HUDEP-2 (cell line): Measurements from ENCODE around the gene HOXC5.

Source experiments
- DNase-seq, 76 experiments: peaks; one replicate each; lab custom pipeline; 2025; ENCODE audit not compliant: unreplicated experiment in 76 of 76; lab: John Stamatoyannopoulos, UW

HOXC5 gene

DNA sequence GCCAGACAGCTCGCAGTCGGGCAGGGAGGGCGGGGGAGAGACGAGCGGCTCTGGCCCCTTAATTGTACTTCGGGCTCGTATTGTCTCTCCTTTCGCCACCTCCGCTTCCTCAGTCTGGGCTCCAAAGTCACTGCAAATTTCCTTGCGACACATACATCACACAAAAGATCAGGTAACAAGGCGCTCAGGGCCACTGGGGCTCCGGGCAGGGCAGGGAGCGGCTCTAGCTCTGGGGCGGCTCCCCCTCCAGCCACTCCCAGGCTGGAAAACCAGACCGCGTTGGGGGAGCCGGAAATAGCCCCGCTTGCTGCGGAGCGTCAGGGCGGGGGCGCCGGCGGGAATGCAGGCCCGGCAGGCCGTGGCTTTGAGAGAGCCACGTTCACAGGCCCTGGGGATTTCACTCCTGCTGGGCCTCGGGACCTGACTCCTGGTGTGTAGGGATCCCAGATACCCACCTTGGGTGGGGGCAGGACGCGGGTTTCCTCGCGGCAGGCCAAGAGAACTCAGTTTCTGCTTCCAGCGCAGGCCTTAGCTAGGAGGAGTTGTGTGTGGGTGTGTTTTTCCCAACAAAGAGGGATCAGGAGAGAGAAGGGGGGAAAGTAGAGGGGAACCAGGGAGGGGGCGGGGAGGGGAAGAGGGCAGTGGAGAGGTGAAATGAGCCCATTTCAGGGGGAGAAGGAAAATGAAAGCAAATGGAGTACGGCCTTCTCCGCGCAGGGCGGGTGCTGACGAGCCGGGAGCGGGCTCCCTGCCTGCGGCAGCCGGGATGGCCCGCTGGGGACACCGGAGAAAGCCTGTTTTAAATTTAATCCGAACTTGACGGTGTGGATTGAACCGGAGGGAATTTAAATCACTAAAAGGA lies 37.2 kb upstream of the HOXC5 start:
- no peak for DNase-seq

DNA sequence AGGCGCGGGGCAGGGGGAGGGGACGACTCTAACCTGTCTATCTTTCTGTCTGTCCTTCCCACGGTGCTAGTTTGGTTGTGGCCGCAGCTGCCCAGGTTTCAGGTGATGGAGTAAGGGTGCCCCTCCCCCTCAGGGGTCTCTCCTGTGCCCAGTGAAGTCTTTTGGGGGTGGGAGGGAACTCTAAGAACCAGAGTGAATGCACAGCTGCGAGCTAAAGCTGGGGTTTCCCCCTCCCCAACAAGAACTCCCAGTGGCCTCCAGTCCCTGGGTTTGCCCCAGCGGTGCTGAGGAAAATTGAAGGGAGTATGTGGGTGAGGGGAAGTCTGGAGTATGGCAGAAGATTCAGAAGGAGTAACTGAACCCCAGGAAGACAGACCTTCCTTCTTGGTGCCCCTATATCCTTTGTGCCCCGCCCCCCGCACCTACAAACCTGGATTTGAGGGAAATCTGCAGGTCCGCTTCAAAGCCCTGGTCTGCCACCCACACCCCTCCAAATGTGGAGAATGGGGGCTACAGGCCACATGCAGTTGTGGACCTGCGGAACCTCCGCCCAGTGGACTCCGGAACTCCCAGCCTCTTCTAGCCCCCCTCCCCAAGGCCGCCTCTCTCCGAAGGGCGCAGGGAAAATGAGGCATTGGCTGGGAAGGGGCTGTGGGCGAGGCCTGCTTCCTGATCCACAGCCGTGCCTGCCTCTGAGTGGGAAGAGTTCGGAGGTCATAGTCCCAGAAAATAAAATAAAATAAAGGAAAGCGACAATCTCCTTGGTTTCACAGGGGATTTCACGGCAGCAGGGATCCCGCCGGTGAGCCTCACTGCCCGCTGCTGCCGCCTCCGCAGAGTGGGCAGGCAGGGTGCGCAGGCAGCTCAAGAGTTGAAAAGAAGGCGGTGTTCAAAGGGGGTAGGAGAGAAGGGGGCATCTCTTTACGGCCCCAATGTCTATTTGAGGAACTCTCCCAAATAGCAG lies 36.3 kb upstream of the HOXC5 start:
- DNase-seq, result no peak

DNA sequence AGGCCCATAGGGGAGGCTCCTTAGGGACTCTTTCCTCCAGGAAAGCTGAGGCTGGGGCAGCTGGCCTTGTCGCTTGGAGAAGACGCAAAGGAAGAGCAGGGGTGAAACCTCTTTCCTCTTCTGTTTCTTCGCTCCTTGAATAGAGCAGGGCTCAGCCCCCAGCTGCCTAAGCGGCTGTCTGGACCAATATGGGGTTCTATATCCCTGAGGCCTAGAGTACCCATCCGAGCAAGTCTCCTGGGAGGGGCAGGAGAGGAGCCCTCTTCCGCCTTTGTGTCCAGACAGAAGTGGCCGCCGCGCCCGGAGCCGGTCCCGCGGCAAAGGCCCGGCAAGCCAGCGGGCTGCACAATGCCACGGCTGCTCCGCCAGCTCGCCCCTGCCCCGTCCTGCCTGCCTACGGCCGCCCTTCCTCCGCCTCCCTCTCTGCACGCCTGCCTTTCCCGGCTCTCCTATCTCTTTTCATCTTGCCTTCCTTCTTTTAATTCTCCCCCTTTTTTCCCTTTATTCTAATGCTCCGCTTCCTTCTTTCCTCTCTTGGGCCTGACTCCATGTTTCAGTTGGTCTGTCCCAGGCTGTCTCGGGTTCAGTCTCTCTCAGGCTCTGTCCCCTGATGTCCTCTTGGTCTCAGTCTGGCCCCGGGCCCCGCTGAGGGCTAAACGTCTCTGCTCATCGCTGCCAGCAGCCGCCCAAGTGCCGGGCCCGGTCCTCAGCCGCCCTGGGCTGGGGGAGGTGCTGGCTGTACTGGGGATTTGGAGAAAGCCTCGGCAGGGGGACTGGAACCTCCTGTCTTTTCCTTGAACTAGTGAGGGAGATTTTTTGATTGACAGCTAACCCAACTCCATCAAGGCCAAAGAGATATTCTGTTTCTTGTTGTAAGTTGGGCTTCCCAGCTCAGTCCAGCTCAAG lies 35.4 kb upstream of the HOXC5 start:
- no peak for DNase-seq

DNA sequence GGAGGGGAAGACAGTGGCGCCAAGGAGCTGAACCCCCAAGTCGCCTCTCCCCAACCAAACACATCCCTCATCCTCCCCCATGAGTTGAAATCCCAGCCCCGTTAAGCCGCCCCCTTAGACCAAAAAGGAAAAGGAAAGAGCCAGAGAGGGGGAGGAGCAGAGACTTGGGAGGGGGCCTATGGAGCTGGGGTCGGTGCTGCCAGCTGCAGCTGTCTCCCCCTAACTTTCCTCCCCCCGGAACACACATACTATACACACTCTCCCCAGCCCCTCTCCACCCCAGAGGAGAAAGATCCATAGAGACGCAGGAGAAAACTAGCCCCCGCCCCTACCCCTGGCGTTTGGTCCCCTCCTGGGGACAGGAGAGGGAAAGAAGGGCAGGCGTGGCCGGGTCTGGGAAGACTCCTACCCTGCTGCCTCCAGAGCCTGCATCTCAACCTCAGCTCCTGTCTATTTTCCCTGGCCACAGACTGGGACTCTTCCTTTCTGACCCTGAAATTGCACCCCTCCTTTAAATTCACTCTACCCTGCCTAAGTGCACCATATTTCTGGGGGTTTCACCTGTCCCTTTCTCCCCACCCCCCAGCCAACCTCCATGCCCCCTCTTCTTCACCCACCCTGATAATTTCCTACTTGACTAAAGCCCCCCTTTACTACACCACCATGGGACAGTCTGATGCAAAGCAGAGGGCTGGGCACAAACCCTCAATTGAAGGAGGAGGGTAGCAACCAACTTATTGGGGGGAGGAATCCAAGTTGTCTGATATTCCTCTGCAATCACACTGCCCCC lies 34.5 kb upstream of the HOXC5 start:
- no peak for DNase-seq

DNA sequence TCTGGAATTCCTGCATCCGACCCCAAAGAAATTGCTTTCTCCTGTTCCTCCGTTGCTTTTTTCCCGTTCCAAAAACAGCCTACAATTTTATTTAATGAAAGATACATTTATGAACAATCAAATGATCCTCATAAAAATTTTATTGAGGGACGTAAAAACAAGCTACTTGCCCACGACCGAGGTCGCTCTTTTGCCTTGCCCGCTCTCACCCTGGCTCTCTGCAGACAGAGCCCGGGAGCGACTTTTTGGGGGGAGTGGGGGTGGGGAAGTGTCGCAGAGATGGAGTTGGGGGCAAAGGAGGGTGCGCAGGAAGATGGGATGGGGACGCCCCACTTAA lies 34.0 kb upstream of the HOXC5 start:
- DNase-seq, result no peak

DNA sequence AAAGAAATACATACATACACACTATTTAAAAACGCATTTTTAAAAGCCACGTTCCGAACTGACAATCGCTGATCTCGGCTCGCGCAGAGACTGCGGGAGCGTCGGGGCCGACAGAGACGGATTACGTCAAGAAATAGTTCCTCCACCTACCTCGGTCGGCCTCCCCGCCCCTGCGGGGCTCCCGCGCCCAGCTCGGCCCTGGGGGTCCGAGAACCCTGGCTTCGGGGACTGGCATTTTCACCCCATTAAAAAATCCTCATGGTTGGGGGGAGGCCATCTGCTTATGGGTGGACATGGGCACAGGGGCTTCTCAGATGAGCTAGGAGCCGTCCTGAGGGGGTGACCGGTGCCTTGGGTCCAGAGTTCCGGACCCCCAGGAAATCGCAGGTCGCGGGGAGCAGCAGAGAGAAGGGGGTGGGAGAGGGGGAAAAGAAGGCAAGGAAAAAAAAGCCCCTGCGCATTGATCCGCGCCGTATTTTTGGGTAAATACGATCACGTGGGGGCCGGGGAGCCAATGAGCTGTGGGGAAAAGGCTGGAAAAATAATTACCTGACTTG lies 33.2 kb upstream of the HOXC5 start:
- peak in 16 of 76 experiments; percentile 6 to 34 (median 16) for DNase-seq

DNA sequence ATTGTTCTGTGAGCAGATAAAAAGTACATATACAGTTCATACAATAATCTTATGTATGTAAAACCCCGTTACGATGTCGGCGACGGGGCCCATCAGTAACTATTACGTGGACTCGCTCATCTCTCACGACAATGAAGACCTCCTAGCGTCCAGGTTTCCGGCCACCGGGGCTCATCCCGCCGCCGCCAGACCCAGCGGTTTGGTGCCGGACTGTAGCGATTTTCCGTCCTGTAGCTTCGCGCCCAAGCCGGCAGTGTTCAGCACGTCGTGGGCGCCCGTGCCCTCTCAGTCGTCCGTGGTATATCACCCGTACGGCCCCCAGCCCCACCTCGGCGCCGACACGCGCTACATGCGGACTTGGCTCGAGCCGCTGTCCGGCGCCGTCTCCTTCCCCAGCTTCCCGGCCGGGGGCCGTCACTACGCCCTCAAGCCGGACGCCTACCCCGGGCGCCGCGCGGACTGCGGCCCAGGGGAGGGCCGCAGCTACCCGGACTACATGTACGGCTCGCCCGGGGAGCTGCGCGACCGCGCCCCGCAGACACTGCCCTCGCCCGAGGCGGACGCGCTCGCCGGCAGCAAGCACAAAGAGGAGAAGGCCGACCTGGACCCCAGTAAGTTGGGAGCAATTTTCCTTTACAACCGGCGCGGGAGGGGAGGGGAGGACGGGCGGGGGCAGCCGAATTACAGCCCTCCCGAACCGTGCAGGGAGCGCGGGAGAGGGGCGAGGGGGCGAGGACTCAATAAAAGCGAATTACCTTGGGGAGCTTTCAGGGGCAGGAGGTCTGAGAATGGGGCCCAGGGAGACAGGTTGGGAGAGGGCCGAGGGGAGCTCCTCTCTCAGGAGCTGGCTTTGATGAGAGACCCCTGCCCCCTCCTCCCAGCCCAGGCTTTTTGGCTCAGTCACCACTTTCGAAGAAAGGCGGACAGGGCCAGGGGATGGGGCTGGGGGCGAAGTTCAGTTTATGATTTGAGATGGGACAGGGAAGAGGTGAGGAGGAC lies 32.4 kb upstream of the HOXC5 start, which contains the start of gene HOXC9:
TSS of gene HOXC9 (plus strand) at position 46 of the 999 bp plus-strand sequence. CDS start at position 74, 28 bp downstream.
- DNase-seq, result no peak

DNA sequence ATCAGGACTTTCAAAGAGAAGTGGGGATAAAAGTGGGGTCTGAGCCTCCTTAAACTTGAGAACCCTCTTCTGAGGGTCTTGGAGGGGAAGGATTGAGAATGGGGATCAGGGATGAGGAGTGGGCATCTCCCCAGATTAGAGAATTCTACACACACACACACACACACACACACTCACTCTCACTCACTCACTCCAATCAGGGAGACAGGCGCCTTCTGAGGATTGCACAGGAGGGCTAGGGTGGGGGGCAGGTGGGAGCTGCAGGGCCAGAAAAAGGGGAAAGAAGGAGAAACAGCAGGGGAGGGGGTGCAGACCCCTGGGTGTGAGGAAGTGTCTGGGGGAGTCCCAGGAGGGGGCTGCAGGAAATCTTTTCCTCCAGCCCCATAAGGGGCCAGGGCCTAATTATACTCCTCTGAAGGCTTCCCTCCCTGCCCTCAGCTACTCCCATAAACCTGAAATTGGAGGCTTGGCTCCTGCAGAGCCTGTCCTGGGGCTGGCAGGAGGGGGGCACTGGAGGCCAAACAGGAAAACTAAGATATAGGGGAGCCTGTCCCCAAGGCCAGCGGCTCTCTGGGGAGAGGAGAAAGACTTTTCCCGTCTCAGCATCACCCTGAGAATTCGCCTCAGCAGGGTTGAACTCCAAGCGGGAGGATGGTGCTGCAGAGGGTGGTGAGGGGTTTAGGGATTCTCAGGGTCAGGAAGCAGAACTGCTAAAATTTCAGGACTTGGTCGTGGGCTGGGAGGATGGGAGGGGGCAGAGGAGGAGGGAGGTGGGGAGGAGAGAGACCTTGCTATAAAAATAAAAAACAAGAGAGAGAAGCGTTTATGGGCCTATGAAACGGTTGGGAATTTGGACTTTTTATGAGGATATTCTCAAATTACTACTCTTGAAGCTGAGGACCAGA lies 31.3 kb upstream of the HOXC5 start:
- DNase-seq, result no peak

DNA sequence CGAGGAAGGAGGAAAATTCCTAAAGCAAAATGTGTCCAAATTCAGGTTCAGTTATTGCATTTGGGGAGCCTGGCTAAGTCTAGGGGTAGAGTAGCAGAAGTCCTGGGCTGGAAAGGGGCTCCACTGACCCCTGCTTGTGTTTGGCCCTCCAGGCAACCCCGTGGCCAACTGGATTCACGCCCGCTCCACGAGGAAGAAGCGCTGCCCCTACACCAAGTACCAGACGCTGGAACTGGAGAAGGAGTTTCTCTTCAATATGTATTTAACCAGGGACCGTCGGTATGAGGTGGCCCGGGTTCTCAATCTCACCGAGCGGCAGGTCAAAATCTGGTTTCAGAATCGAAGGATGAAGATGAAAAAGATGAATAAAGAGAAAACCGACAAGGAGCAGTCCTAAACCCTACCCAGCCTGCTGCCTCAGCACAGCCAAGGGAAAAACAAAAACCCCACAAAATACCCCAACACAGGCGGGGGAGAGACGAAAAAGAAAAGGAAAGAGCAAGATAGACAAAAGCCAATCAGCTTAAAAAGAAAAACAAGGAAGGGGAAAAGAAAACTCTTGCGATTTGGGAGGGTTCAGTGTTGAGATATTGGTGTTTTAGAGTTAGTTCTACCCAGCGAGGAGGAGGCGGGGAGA lies 30.5 kb upstream of the HOXC5 start:
- no peak for DNase-seq

DNA sequence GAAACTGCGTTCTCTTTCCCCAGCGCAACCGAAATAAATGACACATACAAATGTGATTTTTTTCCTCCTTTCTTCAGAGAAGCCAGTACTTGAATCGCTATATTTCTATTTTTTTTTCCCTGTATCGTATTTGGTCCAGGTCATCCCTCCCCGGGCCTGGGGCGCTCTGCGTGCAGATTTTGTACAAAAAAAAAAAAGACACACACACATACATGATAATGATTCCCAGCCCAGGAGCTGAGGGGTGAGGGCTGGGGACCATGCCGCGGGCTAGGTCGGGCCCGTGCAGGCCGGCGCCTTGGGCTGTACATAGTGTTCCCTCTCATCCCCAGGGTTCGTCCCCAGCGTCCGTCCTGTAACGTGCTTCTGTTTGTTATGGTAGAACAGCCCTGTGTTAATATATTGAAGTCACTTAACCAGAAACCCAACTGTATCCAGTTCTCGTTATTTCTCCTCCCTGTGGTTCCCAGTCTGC lies 29.9 kb upstream of the HOXC5 start:
- no peak for DNase-seq

DNA sequence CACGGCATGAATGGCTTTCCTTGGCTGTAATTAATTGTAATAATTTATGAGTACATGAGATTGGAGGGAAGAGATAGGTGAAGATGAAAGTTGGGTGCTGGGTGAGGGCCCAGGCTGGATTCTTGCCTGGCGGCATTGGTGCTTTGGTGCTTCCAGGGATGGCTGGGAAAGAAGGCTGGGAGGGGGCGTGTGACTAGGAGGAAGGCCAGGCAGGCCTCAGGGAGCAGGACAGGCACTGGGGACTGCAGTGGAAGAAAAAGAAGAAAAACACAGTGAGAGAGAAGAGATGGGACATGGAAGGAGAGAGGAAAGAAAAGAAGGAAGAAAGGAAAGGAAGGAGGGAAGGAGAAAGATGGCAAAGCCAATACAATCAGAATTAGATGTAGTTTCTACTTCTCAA lies 29.2 kb upstream of the HOXC5 start:
- no peak for DNase-seq

DNA sequence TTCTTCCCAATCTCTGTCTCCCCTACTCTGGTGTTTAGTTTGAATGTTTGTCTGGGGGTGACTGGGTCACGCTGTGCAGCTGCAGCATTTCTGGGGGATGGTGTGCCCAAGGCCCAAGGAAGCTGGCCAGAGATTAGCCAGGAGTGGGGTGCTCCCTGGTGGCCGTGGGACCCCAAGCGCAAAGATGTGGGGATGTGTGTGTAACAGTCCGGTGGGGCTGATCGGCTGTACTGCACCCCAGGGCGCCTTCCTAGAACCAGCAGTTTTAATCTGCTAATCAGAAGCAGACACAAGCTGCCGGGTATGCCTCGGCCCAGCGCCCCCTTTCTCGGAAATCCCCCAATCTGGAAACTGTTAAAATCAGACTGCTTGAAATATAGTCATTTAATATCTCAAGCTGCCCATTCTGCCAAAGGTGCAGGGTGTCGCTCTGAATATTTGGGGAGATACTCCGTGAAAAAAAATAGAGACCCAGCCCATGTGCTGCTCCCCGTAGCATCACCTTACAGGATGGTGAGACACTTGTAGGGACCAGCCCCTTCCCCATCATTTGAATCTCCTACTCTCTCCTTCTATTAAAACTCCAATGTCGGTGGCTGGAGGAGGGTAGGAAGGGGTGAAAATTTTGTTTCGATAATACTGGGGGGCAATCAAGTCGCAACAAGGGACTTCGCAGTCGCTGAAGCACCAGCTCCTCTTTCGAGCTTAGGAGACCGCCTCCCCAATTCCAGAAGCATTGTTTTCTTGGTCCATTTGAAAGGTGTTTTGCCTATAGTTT lies 28.6 kb upstream of the HOXC5 start:
- DNase-seq, result no peak

DNA sequence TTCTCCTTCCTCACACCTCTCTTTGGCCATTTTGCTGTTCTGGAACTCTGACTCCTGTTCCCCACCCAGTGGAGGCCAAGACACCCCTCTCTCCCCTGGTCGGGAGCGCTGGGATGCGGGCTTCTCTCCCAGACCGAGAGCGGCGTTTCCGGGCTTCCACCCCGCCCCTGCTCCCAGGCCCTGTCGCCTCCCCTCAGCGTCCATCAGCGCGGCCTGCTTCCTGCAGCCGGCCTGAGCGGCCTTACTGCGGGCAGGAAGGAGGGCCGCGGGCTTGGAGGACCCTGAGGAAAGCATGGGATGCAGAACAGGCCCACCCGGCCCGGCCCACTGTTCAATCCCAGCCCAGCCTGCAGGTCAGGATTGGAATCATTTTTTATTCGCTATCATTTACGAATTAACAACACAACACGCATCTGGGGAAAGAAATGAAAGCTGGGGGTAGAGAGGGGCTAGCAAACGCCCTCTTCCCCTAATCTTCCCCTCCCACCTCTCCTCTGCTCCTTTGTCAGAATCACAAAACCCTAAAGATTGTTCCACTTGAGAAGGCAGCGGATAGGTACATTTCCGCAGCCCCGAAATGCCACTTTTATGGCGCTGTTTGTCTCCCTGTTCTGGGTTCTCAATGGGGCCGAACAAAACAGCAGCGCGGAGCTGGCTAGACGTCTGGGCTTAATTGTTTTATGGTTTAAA lies 27.9 kb upstream of the HOXC5 start:
- no peak for DNase-seq

DNA sequence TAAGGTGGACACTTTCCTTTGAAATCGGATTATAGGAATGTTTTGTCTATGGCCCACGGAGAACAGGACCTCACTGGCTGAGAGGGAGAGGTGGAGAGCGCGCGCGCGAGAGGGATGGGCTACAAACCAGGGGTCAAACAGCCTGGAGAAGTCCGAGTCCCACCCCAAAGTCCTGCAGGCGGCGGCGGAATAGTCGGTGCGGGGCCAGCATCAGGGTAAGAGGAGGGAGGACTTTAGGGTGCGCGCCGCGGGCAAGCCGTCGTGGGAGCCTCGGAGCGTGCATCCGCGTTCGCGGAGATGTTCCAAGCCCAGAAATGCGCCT lies 27.4 kb upstream of the HOXC5 start:
- DNase-seq, result no peak

DNA sequence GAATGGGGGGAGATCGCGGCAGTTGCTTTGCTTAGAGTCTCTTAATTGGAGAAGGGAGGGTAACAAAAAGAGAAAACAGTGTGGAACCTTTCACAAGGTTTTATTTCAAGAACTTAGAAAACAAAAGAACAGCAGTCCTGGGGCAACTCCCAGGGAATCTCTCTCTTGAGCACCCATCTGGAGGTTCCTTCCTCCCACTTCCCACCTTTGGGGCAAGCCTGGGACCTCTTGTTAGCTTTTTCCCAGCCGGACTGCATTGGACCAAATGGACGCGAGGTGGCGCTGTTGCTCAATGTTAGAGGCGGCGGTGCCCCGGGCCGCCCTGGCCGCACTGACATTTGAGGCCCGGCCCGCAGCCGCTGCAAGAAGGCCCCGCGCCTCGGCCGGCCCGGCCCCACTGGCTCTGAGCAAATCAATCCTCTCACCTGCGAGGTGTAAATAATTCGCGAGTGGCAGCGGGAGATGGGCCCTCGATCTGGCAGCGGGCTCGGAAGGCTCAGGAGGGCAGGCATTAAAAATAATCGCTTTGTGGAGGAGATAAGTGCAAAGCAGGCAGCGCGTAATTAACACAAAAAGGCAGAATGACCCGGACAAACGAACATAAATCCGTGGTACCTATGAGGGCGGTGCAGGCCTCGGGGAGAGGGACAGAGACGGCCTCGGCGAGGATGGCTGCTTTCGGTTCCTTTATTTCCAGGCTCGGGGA lies 26.8 kb upstream of the HOXC5 start:
- DNase-seq, result peak in 65 of 76 experiments; percentile 6 to 82 (median 60)
